SHP77 (cell line): ENCODE results near the gene SYT13.
"Not testable (repeated sequence)": the region's sequence is repeated elsewhere in the genome, so short reads cannot be mapped to it uniquely, and the experiment has no call there.

Source experiments
- DNase-seq, 2 experiments: peaks; one replicate each; lab custom pipeline; 2025; lab: John Stamatoyannopoulos, UW

The SYT13 gene

GRCh38 chr11:45274206-45274605 lies 11.9 kb downstream of the SYT13 start:
- DNase-seq, result no peak

DNA sequence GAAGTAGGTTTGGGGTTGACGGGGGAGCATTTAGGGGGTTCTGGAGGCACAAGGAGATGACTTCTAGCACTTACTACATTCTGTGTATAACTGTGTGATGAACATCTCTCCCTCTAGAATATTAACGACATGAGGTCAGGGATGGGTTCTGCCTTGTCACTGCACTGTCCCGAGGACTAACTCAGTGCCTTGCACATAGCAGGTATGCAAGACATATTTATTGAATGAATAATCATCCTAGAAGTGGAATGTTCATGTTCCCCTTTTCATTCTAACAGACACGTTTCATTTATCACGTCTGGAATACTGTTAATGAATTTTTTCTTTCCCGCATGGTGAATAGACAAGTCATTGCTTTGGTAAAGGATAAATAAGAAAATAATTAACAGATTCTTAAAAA lies 12.6 kb downstream of the SYT13 start:
- no peak for DNase-seq

GRCh38 chr11:45272701-45273100 lies 13.4 kb downstream of the SYT13 start:
- no peak for DNase-seq

- DNase-seq, result no peak
Measured at GRCh38 chr11:45270946-45271716, 15.0 kb downstream of the SYT13 start.

DNA sequence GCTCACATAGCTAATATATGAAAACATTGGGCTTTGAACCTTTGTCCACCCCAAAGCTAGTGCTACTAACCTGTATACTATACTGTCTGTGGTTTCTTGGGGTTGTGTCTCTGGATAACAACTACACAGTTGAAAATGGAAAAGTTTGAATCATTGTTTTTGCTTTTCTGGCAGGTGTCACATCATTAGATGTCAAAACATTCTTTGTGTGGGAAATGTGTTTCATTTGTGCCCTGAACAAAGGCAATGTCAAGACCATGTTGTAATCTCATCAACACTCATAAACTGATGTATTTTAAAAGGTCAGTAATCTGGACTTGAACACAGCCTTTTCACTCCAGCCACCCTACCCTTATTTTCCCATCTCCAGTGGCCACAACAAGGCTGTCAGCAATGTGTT lies 16.5 kb downstream of the SYT13 start:
- no peak for DNase-seq

- DNase-seq, result no peak
Measured at GRCh38 chr11:45267652-45268299, 18.4 kb downstream of the SYT13 start.

DNA sequence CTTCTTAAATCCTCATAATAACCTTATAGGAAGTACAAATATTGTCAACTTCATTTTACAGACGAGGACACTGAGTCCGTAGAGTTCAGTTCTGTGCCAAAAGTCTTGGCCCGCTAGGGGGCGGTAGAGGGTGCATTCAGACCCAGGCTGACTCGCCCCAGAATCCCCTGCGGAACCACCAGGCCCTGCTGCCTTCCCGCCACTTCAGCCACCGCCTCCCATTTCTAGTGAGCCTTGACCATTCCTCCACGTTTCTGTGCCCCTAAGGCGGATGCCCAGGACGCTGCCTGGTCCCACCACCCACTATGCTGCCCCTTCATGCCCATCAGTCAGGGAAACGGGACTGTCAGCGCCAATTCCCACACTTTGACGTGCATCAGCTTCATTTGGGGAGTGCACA lies 19.1 kb downstream of the SYT13 start:
- no peak for DNase-seq

DNA sequence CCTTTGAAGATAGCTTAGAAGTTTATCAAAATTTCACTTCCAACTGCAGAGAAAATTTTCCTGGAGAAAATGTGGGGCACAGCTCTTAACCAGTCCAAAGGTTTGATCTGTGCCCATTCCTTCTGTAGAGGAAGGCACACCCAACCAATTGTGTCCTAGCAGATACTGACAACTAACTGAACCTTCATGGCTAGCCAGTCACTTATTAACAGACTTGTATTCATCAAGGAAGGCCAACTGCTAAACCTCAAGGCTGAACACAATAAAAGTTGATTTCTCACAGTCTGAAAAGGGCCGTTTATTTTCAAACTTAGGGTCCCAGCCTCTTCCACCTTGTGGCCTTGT lies 19.5 kb downstream of the SYT13 start:
- DNase-seq, result no peak

DNA sequence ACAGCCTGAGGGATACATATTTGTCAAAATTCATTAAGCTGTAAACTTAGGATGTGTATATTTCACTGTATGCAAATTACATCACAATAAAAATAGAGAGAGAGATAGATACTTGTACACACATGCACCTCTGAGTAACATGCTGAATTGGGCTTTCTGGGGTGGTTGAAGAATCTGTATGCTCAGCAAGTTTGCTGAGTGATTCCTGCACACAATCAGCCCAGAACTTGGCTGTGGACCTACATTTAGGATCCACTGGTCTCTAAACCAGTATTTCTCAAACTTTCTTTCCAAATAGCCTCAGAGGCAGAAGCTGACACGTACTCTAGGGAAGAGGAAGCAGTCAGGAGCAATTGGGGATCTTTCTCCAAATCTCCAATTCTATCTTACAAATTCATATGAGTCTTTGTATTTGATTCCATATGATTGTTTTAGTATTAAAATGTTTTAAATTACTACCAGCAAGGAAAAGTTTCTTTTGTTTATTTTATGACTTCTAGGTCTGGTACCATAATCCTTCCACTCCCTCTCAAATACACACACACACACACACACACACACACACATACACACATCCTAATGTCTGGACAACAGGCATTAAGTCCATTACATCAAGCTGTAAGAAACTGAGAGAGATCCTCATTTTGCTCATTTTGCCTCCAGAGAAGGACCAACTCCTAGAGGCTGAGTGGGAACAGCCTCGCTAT lies 20.0 kb downstream of the SYT13 start:
- DNase-seq, result no peak

DNA sequence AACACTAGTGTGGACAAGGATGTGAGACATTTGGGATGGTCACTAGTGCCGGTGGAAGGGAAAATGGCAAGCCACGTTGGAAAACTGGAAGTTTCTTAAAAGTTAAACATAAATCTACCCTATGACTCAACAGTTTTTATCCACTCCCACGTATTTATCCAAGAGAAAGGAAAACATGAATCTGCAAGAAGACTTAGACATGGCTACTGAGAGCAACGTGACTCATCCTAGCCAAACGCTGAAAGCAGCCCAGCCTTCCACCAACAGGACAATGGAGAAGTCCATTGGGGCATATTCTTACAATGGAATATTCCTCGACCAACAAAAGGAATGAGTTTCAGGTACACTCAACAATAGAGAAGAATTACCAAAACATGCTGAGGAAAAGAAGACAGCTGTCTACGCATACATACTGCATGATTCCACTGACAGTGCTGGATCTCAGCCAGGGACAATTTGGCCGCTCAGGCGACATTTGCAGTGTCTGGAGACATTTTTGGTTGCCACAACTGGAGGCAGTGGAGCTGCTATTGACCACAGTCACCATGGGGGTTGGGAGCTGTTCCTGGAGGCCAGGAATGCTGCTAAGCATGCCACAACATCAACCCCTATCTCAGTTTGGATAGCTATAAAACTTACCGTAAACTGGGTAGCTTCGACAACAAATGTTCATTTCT lies 21.2 kb downstream of the SYT13 start:
- DNase-seq, result peak; percentile 48 to 64

DNA sequence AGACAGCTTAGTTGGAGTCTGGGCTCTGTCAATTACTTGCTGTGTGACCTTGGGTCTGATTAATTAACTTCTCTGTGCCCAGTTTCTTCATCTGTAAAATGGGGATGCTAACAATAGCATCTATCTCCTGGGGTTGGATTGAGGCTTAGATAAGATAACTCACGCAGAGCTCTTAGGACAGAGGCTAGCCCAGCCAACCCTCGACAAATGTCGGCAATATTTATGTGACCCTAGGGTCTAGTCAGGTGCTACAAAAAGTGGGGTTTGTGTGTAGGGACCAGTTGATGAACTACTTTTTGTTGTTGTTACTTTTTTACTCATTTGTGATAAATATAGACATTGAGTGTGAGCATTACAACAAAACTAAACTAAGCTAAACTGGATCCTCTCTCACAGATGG lies 22.4 kb downstream of the SYT13 start:
- no peak for DNase-seq

GRCh38 chr11:45262900-45263299 lies 23.2 kb downstream of the SYT13 start:
- DNase-seq, result peak in 1 of 2 experiments; percentile 55

- no peak for DNase-seq
Measured at GRCh38 chr11:45260071-45260470, 26.1 kb downstream of the SYT13 start.

DNA sequence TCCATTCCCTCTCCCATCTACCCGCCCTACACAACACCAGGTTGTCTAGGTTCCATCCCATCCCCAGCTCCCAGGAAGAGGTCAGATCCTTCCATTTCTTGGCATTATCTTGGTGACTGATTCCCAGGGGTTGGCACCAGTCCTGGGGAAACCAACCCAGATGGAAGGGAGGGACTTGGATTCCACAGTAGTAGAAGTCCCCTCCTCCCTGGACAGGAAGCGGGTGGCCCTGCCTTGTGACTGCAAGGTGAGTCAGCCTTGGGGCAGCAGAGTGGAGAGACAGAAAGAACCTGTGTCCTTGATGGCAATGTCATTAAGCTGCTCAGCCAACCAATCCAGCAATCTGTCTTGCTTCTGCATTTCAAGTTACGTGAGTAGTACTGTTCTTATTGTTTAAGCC lies 26.5 kb downstream of the SYT13 start:
- no peak for DNase-seq

DNA sequence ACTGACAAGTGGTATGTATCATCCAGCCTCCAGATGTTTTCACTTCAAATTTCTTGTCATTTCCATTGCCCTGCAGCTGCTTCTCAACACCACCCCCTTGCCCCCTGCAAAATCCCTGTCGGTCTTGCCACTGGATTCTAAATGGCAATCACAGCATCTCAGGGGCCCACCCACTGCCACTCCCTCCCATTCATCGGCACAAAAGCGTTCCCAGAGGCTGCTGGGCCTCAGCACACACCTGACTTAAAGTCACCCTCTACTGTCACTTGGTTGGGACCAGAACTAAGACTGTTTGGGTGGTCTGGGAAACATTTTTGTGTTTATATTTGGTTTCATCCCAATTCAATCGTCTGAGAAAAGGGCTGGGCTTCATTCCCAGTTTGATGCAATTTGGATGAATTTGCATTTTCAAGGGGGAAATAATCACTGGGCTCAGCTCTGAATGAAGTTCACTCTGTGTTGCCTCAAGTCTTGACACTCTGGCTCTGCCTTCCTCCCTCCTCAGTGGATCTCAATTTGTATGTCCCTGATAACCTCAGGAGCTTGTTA lies 27.1 kb downstream of the SYT13 start:
- no peak for DNase-seq

GRCh38 chr11:45254070-45254469 lies 32.1 kb downstream of the SYT13 start:
- DNase-seq, result no peak

GRCh38 chr11:45253640-45254039 lies 32.5 kb downstream of the SYT13 start:
- DNase-seq, result no peak

DNA sequence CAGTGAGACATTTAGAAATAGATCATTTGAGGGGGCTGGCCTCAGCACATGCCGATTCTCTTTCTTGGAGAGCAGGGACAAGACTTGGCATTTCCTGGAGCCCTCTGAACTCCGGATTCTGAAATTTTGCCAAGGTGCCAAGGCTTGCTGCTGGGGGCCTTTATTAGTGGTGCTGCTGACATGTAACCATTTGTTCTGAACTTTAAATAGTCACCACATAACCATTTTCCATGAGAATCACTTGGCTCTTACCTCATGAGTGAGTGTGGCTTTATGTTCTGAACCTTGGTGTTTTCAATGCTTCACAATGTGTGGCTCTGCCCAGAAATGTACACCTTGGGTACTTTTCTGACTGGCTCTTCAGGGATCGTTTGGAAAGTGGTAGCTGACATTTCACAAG lies 33.3 kb downstream of the SYT13 start:
- no peak for DNase-seq

DNA sequence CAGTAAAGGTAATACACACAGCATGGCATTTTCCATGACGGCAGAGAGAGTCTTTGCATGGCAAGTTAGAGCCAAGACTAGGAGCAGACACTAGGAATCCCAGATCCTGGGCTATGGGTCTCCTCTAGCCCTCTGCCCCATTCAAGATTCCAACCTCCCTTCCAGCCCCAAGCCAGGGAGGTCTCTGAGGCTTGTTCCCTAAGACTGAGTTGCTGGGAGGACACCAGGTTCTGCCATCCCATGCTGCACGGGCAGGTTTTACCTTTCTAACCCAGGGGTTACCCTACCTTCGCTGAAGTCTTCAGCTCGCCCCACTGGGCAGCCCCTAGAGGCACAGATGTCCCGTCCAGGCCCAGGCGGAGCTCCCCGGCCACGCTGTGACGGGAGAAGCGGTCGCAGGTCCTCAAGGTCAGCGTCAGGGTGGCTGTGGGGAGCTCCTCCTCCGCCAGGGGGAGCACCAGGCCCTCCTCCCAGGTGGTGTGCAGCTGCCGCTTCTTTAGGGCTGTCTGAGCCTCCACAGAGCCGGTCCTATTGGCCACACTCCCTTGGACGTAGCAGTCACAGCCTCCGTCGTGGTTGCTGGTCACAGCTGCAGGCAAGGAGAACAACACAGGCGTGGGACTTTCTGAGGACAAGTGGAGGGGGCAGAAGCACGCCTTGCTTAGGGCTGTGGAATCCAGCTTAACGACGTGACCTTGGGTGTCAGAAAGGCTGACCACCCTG lies 33.8 kb downstream of the SYT13 start:
- DNase-seq, result peak; percentile 74 to 75

GRCh38 chr11:45250035-45250718 lies 36.0 kb downstream of the SYT13 start:
- no peak for DNase-seq

DNA sequence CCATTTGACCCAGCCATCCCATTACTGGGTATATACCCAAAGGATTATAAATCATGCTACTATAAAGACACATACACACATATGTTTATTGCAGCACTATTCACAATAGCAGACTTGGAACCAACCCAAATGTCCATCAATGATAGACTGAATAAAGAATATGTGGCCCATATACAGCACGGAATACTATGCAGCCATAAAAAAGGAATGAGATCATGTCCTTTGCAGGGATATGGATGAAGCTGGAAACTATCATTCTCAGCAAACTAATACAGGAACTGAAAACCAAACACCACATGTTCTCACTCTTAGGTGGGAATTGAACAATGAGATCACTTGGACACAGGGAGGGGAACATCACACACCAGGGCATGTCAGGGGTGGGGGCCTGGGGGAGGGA lies 36.8 kb downstream of the SYT13 start:
- DNase-seq, result not testable (repeated sequence)
